SKM-1 (cell line): ENCODE measurements around the gene CT45A10.
"Not testable (repeated sequence)": the region's sequence is repeated elsewhere in the genome, so short reads cannot be mapped to it uniquely, and the experiment has no call there.

Experiments used
- DNase-seq: peaks from one replicate; lab custom pipeline; 2025; ENCODE audit not compliant: unreplicated experiment; lab: John Stamatoyannopoulos, UW

The CT45A10 gene, protein sequence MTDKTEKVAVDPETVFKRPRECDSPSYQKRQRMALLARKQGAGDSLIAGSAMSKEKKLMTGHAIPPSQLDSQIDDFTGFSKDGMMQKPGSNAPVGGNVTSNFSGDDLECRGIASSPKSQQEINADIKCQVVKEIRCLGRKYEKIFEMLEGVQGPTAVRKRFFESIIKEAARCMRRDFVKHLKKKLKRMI

DNA sequence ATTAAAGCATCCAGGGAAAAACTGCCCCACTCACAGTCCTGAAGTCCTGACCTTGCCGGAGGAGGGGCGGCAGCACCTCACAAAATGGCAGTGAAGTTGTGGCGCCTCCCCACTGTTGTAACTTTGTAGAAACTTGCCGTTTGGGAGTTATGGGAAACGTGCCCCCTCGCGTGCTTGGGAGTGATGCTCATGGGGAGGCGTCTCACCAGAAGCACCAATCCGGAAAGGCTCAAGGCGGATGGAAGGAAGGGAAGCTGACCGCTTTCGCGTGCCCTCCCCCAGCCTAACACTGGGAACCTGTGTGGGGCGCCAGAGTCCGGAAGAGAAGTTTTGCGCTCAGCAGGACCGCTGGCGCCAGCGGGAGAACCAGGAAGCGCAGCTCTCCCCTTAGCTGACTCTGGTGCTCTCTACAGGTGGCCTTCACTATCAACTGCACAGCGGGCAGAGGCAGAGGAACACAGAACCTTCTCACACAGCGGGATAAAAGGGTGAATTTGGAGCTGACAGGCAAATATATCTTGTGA, at the start of gene CT45A10, which contains the start of gene SAGE1:
CT45A10 (minus strand) TSS at position 151 of the 524 bp plus-strand sequence. CDS start 8,100 bp downstream, outside the sequence.
SAGE1 (plus strand) TSS at position 423 of the 524 bp plus-strand sequence. CDS start 2,527 bp downstream, outside the sequence.
- DNase-seq, result no peak

DNA sequence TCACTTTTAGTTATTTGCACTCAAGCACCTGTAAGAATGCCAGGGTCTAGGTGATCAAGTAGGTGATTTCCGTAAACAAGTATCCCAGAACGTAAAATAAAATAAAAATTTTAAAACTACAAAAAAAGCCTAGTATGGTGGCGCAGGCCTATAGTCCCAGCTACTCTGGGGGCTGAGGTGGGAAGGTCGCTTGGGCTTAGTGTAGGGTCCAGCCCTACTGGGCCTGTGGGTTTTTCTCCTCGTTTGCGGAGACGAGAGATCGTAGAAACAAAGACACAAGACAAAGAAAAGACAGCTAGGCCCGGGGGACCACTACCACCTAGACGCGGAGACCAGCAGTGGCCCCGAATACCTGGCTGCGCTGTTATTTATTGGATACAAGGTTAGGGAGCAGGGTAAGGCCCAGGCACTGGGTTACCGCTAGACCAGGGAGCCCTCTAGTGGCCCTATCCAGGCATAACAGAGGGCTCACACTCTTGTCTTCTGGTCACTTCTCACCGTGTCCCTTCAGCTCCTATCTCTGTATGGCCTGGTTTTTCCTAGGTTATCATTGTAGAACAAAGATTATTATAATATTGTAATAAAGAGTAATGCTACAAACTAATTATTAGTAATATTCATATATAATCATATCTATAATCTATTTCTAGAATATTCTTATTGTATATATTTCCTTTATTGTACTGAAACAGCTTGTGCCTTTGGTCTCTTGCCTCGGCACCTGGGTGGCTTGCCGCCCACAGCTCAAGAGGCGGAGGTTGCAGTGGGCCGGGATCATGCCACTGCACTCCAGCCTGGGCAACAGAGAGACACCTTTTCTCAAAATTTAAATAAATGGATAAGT, 38.6 kb upstream of the CT45A10 start:
- DNase-seq, result no peak

DNA sequence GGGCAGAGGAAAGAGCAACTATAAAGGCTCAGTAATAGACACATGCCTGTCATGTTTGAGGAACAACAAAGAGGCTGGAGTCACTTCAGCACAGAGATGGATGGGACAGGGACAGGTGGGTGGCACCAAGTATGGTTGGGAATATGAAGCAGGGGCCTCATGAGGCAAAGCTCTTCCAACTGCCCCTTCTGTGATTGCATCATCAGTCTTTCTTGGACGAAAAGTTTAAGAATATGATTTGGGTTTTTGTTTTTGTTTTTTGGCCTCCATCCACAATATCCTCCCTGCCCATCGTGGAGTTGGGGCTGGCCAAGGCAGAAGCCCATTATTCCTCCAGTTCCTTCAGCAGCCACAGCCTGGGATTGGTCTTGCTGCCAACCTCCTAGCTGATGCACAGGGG, 34.7 kb upstream of the CT45A10 start:
- DNase-seq, result no peak

DNA sequence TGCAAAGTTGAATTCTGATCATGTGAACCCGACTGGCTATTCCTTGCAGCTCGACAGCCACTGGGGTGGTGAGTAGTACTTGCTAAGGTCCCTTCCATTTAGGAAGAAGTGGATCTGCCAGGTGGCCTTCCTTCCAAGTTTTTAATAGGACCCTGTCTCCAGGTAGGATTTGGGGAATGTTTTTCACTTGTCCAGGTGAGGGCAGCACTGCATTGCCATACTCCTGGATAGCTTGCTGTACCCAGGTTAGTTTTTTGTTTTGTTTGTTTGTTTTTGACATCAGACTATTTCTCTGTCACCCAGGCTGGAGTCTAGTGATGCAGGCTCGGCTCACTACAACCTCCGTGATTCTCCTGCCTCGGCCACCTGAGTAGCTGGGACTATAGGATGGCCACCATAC, 30.1 kb upstream of the CT45A10 start:
- DNase-seq, result no peak

DNA sequence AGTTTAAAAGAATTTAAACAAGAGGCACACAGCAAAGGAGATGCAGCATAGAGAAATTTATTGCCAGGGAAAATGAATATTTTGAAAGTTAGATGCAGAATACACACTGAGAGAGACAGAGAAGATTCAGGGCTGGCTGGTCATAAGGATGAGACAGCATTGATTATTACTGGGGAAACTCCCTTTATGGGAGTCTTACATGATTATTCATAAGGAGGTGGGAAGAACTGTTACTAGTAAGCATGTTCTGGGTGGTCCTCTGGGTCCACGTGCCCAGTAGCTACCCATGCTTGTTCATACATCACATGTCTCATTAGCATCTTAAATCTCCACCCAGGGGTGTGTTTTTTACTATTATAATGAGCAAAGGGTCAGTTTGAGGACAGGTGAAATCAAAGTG, 27.3 kb upstream of the CT45A10 start:
- not testable (repeated sequence) for DNase-seq

DNA sequence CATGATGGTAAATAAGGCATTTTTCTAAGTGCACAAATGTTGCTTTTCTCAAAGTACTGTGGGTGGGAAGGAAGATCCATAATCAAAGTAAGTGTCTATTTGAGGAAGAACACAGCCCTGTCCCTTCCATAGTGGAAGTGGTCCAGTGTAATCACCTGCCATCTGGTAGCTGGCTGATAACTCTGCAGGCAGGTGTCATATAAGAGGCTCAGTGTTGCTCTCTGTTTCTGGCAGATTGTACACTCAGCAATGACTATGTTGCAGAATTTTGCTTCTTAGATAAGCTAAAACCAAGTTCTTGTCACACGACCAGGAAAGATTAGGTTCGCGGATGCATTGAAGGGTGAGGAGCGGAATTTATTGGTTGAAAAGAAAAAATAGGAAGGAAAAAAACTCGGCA, 21.2 kb upstream of the CT45A10 start:
- no peak for DNase-seq

DNA sequence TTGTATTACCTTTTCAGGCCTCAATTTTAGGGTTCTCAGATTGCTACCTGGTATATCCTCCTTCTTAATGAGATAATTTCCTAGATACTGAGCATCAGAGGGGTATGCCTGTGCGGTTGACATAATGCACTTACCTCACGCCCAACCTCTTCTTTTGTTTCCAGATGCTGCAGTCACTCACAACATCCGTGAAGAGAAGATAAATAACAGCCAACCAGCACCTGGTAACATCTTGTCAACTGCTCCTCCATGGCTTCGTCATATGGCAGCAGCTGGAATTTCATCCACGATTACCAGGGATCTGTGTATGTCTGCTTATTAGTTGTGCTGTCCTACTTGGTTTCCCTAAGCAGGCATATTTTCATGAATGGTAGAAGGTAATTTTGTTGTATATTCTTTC, 17.0 kb upstream of the CT45A10 start:
- no peak for DNase-seq

DNA sequence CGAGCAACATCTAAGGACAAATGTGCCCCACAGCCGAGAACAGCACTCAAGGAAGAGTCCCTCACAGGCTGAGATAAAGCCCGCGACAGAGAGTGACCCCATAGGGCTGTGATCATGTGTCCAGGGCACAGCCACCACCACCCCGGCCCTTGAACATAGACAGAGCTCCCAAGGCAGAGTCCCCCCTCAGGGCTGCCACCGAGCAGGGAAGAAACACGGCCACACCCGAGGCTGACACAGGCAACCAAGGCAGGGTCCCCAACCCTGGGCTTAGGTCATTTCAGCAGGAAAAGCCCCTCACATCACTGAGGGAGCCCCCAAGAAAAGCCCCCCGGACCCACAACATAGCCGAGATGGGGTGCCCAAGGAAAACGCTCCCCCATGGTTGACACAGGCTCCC, 463 bp downstream of the CT45A10 start:
- DNase-seq, result no peak

DNA sequence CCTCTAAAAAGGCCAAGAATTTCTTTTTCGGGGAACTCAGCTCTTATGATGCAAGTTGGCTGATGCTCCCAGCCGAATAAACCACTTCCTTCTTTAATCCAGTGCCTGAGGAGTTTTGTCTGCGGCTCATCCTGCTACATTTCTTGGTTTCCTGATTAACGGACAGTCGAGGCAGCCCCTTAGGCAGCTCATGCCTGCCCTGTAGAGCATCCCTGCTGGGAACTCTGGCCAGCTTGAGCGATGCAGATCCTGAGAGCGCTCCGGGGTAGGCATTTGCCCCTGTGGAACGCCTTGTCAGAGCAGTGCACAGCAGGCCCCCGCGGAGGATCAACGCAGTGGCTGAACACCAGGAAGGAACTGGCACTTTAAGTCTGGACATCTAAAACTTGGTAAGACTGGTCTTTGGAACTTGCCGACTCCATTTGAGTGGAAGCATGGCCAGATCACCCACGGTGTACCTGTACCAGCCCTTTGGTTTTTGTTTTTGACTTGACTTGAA, 3.1 kb downstream of the CT45A10 start:
- DNase-seq, result no peak

DNA sequence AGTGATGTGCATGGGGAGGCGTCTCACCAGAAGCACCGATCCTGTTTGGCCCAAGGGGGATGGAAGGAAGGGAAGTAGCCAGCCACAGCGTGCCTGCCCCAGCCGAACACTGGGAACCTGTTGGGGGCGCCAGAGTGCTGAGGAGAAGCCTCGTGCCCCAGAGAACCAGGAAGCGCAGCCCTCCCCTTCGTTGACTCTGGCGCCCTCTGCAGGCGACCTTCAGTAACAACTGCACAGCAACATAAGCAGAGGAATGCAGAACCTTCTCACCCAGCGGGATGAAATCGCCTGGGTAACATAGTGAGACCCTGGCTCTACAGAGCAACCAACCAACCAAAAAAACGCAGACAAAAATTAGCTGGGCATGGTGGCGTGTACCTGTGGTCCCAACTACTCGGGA, 4.3 kb downstream of the CT45A10 start:
- not testable (repeated sequence) for DNase-seq

DNA sequence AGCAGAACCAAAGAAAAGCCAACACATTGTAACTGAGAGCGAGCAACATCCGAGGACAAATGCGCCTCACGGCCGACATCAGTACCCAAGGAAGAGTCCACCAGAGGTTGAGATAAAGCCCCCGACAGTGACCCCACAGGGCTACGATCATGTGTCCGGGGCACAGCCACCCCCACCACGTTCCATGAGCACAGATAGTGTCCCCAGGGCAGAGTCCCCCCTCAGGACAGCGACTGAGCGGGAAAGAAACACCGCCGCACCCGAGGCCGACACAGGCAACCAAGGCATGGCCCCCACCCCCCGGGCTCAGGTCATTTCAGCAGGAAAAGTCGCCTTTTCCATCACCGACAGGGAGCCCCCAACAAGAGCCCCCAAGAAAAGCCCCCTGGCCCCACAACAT, 5.0 kb downstream of the CT45A10 start:
- DNase-seq, result not testable (repeated sequence)

DNA sequence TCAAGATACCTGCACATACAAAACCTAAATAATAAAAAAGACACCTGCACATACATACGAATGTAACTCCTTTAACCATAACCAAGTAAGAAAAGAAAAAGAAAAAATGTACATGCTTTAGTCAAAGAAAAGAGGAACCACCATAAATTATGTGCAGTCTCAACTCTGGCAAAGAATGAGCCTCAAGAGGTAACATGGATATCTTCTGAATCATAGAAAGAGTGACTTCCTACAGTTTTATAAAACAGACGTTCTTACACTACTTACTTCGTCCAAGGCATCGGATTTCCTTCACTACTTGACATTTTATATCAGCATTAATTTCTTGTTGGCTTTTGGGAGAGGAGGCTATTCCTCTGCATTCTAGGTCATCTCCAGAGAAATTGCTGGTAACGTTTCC, 10.5 kb downstream of the CT45A10 start:
- not testable (repeated sequence) for DNase-seq

DNA sequence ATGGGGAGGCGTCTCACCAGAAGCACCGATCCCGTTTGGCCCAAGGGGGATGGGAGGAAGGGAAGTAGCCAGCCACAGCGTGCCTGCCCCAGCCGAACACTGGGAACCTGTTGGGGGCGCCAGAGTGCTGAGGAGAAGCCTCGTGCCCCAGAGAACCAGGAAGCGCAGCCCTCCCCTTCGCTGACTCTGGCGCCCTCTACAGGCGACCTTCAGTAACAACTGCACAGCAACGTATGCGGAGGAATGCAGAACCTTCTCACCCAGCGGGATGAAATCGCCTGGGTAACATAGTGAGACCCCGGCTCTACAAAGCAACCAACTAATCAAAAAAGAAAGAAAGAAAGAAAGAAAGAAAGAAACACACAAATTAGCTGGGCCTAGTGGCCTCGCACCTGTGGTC, 21.5 kb downstream of the CT45A10 start, which contains the start of gene CT45A9:
CT45A9 (minus strand) TSS at position 101 of the 400 bp plus-strand sequence. CDS start 3,751 bp downstream, outside the sequence.
- not testable (repeated sequence) for DNase-seq

DNA sequence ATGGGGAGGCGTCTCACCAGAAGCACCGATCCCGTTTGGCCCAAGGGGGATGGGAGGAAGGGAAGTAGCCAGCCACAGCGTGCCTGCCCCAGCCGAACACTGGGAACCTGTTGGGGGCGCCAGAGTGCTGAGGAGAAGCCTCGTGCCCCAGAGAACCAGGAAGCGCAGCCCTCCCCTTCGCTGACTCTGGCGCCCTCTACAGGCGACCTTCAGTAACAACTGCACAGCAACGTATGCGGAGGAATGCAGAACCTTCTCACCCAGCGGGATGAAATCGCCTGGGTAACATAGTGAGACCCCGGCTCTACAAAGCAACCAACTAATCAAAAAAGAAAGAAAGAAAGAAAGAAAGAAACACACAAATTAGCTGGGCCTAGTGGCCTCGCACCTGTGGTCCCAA, 38.8 kb downstream of the CT45A10 start, which contains the start of gene CT45A8:
CT45A8 (minus strand) TSS at position 101 of the 400 bp plus-strand sequence. CDS start 3,755 bp downstream, outside the sequence.
- not testable (repeated sequence) for DNase-seq

DNA sequence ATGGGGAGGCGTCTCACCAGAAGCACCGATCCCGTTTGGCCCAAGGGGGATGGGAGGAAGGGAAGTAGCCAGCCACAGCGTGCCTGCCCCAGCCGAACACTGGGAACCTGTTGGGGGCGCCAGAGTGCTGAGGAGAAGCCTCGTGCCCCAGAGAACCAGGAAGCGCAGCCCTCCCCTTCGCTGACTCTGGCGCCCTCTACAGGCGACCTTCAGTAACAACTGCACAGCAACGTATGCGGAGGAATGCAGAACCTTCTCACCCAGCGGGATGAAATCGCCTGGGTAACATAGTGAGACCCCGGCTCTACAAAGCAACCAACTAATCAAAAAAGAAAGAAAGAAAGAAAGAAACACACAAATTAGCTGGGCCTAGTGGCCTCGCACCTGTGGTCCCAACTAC, 56.1 kb downstream of the CT45A10 start, which contains the start of gene CT45A7:
CT45A7 (minus strand) TSS at position 101 of the 400 bp plus-strand sequence. CDS start 3,747 bp downstream, outside the sequence.
- DNase-seq, result not testable (repeated sequence)
